Memory B cell (primary cell): ENCODE results near the gene PLEKHB1.
"Not testable (repeated sequence)": the region's sequence is repeated elsewhere in the genome, so short reads cannot be mapped to it uniquely, and the experiment has no call there.

Experiments
- ATAC-seq: fragments of 150-1000 bp; cut with Tn5 transposase; 2 replicates; pipeline ENCODE4 v1.10.0; 2021; ENCODE audit warnings: low read depth, mild to moderate bottlenecking, moderate library complexity
- DNase-seq, 2 donors: peaks; one replicate each; pipeline ENCODE4 v3.0.0; 2022; ENCODE audit warnings: low spot score in 2 of 2
- H3K27ac Mint-ChIP-seq: one replicate; pipeline ENCODE4 v1.8.0; 2022; ENCODE audit warnings: mild to moderate bottlenecking, moderate library complexity, mixed read lengths
- H3K27me3 Mint-ChIP-seq: one replicate; pipeline ENCODE4 v1.8.0; 2022; ENCODE audit warnings: mixed read lengths
- H3K36me3 Mint-ChIP-seq: one replicate; pipeline ENCODE4 v1.8.0; 2022; ENCODE audit warnings: mild to moderate bottlenecking, mixed read lengths
- H3K4me1 Mint-ChIP-seq: one replicate; pipeline ENCODE4 v1.8.0; 2022; ENCODE audit warnings: mixed read lengths
- H3K4me3 Mint-ChIP-seq: one replicate; pipeline ENCODE4 v1.8.0; 2022; ENCODE audit warnings: mild to moderate bottlenecking, moderate library complexity, mixed read lengths
- H3K9me3 Mint-ChIP-seq: one replicate; pipeline ENCODE4 v1.8.0; 2022; ENCODE audit warnings: mixed read lengths

Gene PLEKHB1

DNA sequence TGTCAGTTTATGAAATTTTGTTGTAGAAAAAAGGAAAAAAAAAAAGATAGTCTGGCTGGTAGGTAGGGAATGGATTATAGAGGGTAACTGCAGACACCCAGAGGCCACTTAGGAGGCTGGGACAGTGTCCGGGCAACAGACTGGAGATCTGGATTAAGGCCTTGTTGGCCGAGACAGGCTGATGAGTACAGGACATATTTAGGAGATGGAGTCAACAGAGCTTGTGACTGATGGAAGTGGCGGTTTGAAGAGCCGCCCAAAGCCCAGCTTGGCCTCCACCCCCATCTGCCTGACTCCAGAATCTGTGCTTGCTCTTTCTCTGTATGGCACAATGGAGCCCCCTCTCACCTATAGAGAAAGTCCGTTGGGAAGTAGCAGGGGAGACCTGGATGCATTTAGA is 7.6 kb downstream of the PLEKHB1 start:
- DNase-seq (no peak), ATAC-seq (no peak)
- Mint-ChIP-seq H3K4me1 (peaks cover 2% of the 10 kb centered on the region), H3K27me3 (no peaks in the 10 kb centered on the region), H3K27ac (no peak overlapping the region), H3K9me3 (no peaks in the 10 kb centered on the region), H3K36me3 (peaks cover 5% of the 10 kb centered on the region), H3K4me3 (no peak overlapping the region)

DNA sequence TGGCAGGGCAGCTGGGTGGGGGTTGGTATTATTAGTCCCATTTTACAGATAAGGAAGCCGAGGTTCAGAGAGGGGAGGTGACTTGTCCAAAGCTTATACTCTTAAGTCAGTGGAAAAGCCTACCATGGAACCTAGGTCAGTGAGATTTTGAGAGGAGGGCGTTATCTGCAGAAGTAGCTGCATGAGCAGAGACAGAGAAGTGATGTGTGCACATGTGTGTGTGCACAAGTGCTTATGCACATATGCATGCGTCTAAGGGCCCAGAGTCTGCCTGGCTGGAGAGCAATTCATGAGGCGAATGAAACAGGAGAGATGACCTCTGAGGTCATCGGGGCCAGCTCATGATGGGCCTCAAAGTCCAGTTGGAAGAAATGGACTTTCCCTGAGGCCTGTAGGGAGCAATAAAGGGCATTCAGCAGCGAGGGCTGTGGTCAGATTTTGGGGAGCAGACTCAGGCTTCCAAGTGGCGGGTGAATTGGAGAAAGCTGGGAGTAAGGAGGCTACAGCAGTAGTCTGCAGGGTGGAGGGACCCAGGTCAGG is 8.2 kb downstream of the PLEKHB1 start:
- Mint-ChIP-seq H3K27me3 (no peaks in the 10 kb centered on the region), H3K4me1 (no peaks in the 10 kb centered on the region), H3K9me3 (no peaks in the 10 kb centered on the region), H3K27ac (no peak overlapping the region), H3K4me3 (no peak overlapping the region), H3K36me3 (peaks cover 5% of the 10 kb centered on the region)
- DNase-seq = no peak
- no peak for ATAC-seq

DNA sequence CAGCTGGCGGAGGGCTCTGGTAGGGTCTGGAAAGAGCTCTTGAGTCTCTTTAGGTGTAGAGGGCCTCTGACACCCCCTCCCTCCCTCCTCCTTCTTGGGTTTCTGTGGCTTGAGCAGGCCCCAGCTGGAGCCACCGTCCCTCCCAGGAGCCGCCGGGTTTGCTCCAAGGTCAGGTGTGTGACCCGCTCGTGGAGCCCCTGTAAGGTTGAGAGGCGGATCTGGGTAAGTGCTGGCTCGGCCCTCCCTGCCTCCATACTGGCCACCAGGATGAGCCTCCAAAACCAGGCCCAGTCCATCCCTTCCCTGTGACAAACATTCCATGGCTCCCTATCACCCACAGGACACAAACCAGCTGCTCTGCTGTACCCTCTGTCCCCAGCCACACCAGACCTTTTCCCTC is 9.3 kb downstream of the PLEKHB1 start:
- peaks cover 5% of the 10 kb centered on the region for H3K36me3 Mint-ChIP-seq
- ATAC-seq = no peak
- no peaks in the 10 kb centered on the region for H3K9me3 Mint-ChIP-seq
- DNase-seq = no peak
- no peak overlapping the region for H3K27ac Mint-ChIP-seq
- no peaks in the 10 kb centered on the region for H3K27me3 Mint-ChIP-seq
- H3K4me1 Mint-ChIP-seq = no peaks in the 10 kb centered on the region
- no peak overlapping the region for H3K4me3 Mint-ChIP-seq

DNA sequence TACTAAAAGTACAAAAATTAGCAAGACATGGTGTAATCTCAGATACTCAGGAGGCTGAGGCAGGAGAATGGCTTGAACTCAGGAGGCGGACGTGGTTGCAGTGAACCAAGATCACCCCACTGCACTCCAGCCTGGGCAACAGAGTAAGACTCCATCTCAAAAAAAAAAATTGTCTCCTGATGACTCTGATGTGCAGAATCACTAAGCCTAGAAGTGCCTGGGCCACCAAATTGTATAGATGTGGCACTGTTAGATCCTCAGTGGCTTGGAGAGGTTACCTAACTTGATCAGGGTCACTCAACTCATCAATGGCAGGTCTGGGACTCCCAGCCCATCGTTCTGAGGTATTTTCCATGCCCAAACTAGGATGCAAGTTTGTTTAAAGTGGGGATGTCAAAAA is 10.6 kb downstream of the PLEKHB1 start:
- Mint-ChIP-seq H3K27ac (no peak overlapping the region), H3K4me3 (no peak overlapping the region), H3K9me3 (no peaks in the 10 kb centered on the region), H3K36me3 (peaks cover 5% of the 10 kb centered on the region), H3K4me1 (peaks cover 3% of the 10 kb centered on the region), H3K27me3 (no peaks in the 10 kb centered on the region)
- DNase-seq = no peak
- no peak for ATAC-seq

DNA sequence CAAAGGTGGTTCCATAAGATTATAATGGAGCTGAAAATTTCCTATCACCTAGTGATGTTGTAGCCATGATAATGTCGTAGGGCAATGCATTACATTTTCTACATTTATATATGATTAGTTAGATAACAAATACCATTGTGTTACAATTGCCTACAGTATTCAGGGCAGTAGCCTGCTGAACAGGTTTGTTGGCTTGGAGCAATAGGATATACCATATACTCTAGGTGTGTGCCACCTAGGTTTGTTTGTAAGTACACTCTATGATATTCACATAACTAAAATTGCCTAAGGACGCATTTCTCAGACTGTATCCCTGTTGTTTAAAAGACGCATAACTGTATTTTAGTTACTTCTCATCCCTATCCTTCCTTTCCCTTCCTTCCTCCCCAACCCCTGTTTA is 13.6 kb downstream of the PLEKHB1 start:
- Mint-ChIP-seq H3K4me1 (peaks cover 5% of the 10 kb centered on the region), H3K9me3 (no peaks in the 10 kb centered on the region), H3K4me3 (no peak overlapping the region), H3K36me3 (peaks cover 6% of the 10 kb centered on the region), H3K27me3 (no peaks in the 10 kb centered on the region), H3K27ac (no peak overlapping the region)
- ATAC-seq (no peak), DNase-seq (no peak)

DNA sequence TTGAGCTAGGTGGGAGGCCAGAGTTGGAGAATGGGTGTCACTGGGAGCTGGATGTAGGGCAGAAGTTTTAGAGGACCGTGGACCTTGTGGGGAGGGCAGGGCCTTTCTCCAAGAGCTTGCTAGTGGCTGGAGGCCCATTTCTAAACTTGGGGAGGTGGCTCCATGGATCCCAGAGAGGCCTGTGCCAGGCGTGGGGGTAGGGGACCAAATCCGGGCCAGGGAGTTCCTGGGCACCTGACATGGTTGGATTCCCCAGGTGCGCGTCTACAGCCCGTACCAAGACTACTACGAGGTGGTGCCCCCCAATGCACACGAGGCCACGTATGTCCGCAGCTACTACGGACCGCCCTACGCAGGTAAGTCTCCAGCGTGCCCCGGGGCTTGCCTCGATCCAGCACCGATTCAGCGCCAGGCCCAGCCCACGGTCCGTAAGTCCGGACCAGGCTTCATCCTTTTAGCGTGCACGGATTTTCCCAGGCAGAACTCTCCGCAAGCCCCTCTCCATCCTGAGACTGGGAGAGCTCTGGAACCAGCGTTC is 14.2 kb downstream of the PLEKHB1 start:
- Mint-ChIP-seq H3K36me3 (peaks cover 6% of the 10 kb centered on the region), H3K27me3 (no peaks in the 10 kb centered on the region), H3K27ac (no peak overlapping the region), H3K4me3 (no peak overlapping the region), H3K4me1 (peaks cover 5% of the 10 kb centered on the region), H3K9me3 (no peaks in the 10 kb centered on the region)
- DNase-seq (no peak), ATAC-seq (no peak)

DNA sequence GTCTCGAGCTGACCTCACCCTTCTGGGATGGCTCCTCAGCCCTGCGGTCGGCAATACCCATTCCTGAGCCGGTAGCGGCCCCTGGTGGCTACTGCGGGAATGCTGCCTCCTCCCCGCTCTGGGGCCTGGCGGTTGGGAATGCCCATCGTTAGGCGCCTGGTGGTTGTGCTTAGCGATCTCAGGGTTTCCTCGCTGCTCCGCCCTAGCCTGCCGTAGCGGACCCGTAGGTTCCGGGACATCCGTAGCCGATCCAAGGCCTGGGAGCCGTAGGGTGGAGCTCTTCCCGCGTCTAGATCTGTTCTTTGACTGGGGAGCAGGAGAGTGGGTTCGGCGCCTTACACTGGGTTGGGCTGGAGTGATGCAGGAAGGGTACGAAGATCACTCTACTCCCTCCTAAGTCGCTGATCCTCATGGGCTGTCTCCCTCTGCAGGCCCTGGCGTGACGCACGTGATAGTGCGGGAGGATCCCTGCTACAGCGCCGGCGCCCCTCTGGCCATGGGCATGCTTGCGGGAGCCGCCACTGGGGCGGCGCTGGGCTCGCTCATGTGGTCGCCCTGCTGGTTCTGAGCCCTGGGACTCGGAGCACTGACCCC is 14.8 kb downstream of the PLEKHB1 start:
- no peaks in the 10 kb centered on the region for H3K9me3 Mint-ChIP-seq

DNA sequence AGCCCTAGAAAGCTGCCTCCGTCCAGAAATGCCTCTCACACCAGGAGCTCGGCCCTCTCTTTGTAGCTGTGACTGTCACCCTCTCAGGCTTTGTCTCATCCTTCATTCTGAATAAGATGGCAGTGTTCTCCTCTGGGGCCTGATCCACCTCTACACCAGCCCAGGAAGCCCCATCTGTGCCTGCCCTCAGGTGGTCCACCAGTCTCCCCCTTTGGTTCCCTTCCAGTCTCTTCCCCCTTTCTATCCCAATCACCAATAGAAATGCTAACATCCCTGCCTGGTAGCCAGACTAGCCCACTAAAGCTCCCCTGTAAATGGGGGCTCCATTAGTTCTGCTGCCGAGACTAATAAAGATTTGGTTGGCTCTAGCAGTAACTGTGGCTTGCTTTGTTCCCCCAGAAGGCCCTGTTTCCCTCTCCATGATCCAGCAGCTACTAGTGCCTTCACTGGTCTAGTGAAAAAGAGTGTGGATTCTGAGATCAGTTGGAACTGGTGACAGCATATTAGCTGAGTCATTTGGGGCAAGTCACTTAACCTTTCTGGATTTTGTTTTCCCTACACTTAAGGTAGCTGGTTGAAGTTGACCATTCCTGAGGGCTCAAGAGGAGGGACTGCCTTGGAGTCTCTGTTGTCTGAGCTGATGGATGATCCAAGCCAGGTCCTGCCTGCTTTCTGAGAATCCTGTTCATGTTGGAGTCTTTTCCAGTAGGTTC is 16.2 kb downstream of the PLEKHB1 start:
- peaks cover 1% of the 10 kb centered on the region for H3K36me3 Mint-ChIP-seq
- DNase-seq (no peak), ATAC-seq (no peak)
- H3K4me1 Mint-ChIP-seq = peaks cover 5% of the 10 kb centered on the region
- no peaks in the 10 kb centered on the region for H3K9me3 Mint-ChIP-seq
- H3K4me3 Mint-ChIP-seq = no peak overlapping the region
- H3K27ac Mint-ChIP-seq = no peak overlapping the region
- H3K27me3 Mint-ChIP-seq = no peaks in the 10 kb centered on the region

More for the DNA sequence above, 14.8 kb downstream of the PLEKHB1 start:
- peaks cover 5% of the 10 kb centered on the region for H3K4me1 Mint-ChIP-seq
- DNase-seq (peak; percentile 88 to 95), ATAC-seq (peak; percentile 95)
- no peaks in the 10 kb centered on the region for H3K27me3 Mint-ChIP-seq
- H3K36me3 Mint-ChIP-seq = peaks cover 3% of the 10 kb centered on the region
- H3K27ac Mint-ChIP-seq = no peak overlapping the region
- H3K4me3 Mint-ChIP-seq = peak overlapping the region; percentile 40

DNA sequence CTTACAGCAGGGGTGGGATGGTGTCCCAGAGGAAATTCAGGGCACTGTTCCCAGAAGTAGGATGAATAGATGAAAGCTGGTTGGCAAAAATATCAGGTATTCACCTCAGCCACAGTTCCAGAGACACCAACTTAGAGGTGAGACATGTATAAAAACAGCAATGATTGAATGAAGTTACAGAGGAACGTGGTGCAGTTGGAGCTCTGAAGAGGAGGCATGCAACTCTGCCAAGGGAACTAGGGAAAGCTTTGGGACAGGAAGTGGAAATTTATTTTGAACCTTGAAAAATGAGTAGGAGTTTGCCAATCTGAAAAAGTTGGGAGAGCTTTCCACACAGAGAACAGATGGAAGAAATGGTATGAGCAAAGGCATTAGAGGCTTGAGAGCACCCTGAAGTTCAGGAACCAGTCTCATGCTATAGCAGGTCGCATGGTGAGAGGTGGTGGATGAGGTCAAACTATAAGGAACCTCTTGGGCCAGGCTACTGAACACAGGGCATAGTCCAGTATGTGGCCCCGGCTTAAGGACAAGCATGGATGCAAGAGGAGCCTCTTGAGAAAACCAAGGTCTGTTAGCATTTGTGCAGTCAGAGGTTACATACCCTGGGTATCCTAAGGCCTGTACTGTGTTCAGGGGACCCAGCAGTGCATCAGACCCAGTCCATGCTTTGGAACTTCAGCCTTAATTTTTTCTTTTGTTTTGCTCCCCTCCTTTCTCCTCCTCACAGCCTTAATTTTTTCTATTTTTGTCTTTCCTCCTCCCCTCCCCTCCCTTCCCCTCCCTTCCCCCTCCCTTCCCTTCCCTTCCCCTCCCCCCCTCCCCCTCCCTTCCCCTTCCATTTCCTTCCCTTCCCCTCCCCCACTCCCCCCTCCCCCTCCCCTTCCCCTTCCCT is 17.5 kb downstream of the PLEKHB1 start:
- Mint-ChIP-seq H3K4me1 (peaks cover 5% of the 10 kb centered on the region), H3K9me3 (no peaks in the 10 kb centered on the region), H3K27ac (no peak overlapping the region), H3K36me3 (peaks cover 1% of the 10 kb centered on the region), H3K4me3 (no peak overlapping the region), H3K27me3 (no peaks in the 10 kb centered on the region)
- DNase-seq (no peak), ATAC-seq (no peak)

DNA sequence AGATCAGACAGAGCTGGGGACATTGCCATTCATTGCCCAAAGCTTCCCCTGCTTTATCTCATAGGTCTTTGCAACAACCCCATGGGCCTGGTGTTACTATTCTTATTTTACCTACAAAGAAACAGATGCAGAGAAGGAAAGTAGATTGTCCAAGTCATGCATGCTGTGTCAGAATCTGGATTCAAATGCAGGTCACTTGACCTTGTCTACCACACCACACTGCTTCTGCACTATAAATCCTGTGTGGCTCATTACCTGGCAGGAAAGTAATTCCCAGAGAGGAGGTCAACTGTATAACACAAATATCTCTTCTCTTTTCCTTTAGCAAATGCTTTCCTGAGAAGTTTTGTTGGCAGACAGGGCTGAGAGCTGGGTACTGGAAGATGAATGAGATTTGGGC is 18.5 kb downstream of the PLEKHB1 start:
- no peaks in the 10 kb centered on the region for H3K9me3 Mint-ChIP-seq
- no peak overlapping the region for H3K4me3 Mint-ChIP-seq
- DNase-seq (no peak), ATAC-seq (no peak)
- peaks cover 1% of the 10 kb centered on the region for H3K36me3 Mint-ChIP-seq
- peaks cover 5% of the 10 kb centered on the region for H3K4me1 Mint-ChIP-seq
- no peaks in the 10 kb centered on the region for H3K27me3 Mint-ChIP-seq
- no peak overlapping the region for H3K27ac Mint-ChIP-seq

DNA sequence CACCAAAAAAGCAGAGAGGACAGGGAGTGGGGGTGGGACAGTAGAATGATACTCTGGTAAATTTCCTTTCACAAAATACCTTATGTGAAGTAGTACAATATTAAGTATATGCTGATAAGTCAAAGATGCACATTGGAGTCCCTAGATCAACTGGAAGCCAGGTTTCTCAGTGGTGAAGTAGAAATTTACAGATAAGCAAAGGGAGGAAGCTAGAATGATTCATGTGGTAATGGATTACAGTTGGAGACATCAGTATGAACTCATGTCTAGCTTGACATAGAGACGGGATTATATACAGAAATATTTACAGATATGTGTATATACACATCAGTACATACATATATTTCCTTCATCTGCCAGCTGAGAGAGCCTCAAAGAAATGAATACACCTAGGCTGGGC is 21.5 kb downstream of the PLEKHB1 start:
- no peak for DNase-seq
- H3K36me3 Mint-ChIP-seq = no peaks in the 10 kb centered on the region
- H3K4me1 Mint-ChIP-seq = peaks cover 2% of the 10 kb centered on the region
- no peaks in the 10 kb centered on the region for H3K9me3 Mint-ChIP-seq
- ATAC-seq = no peak
- no peak overlapping the region for H3K4me3 Mint-ChIP-seq
- H3K27ac Mint-ChIP-seq = no peak overlapping the region
- H3K27me3 Mint-ChIP-seq = no peaks in the 10 kb centered on the region

DNA sequence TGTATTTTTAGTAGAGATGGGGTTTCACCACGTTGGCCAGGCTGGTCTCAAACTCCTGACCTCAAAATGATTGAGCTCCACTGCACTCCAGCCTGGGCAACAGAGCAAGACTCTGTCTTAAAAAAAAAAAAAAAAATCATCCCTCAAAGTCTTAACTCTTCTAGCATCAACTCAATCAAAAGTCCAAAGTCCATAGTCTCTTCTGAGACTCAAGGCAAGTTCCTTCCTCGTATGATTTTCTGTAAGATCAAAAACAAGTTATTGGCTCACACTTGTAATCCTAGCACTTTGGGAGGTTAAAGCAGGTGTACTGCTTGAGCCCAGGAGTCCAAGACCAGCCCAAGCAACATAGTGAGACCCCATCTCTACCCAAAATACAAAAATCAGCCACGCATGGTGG is 24.4 kb downstream of the PLEKHB1 start:
- Mint-ChIP-seq H3K4me3 (no peak overlapping the region), H3K36me3 (peaks cover 4% of the 10 kb centered on the region), H3K9me3 (no peaks in the 10 kb centered on the region), H3K27me3 (no peaks in the 10 kb centered on the region), H3K27ac (no peak overlapping the region), H3K4me1 (no peaks in the 10 kb centered on the region)
- DNase-seq = no peak
- no peak for ATAC-seq

DNA sequence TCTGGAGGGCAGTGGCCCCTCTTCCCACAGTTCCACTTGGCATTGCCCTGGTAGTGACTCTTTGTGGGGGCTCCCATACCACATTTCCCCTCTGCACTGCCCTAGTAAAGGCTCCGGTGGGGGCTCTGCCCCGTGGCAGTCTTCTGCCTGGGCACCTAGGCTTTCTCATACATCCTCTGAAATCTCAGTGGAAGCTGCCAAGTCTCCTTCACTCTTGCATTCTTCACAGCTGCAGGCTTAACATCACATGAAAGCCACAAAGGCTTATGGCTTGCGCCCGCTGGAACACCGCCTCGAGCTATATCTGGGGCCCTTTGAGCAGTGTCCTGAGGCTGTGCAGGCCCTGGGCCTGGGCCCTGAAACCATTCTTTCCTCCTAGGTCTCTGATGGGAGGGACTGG is 25.3 kb downstream of the PLEKHB1 start:
- Mint-ChIP-seq H3K27ac (no peak overlapping the region), H3K4me1 (no peaks in the 10 kb centered on the region), H3K27me3 (no peaks in the 10 kb centered on the region), H3K9me3 (no peaks in the 10 kb centered on the region), H3K36me3 (peaks cover 6% of the 10 kb centered on the region), H3K4me3 (no peak overlapping the region)
- no peak for DNase-seq
- ATAC-seq = no peak

DNA sequence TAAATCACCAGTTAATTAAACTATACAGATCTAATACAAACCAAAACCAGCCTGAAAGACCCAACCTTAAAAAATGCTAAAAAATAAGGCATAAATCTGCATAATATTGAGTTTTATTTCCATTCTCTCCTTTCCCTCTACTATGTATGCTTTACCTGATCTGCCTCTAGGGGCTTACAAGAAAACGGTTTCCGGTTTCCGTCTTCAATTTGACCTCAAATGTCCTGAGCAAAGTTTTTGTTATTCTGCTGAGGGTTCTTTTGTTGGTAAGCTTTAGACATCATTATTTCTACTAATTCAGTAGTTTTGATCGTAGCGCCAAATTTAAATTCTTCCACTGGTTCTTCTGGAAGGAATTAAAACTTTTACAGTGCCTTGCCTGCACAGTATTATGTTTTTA is 30.2 kb downstream of the PLEKHB1 start:
- not testable (repeated sequence) for H3K27ac Mint-ChIP-seq, H3K4me1 Mint-ChIP-seq, H3K4me3 Mint-ChIP-seq, H3K27me3 Mint-ChIP-seq, H3K9me3 Mint-ChIP-seq, ATAC-seq, DNase-seq
- H3K36me3 Mint-ChIP-seq = peaks cover 15% of the 10 kb centered on the region
